ENCODE measurements around the gene MYH2. TPM values are rescaled to one million over a fixed set of nuclear protein-coding genes. Genes with fewer than 3 reads are reported as not detected.
A peak's percentile ranks its signal among the peaks of the same experiment; 100 is the strongest.

MYH2 gene
- total and polyA plus RNA-seq, 2 of the 4 experiments (the other 2 are of a cell fraction), result not detected

DNA sequence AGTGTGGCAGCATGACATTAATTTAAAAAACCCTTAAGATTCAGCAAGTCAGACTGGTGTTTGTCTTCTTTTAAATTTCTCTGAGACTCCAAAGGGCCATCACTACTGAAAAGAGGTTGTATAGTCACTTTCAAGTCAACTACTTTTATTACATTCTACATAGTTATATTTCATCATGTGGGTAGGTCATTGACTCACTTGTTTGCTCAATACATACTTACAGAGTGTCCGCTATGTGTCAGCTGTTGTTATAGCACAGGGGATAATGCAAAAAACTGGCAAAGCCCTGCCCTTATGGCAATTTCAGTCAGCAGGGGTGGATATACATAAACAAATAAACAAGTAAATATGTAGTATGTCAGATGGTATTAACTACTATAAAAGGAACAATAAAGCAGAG is 77.6 kb downstream of the MYH2 start:
- POLR2A ChIA-PET (ENCODE audit: unreplicated experiment), result no interaction called here
- H2AK5ac ChIP-seq (ENCODE audit: low read depth, low read length), result no peak overlapping the region

More for the DNA sequence above, 77.6 kb downstream of the MYH2 start:
- Histone ChIP-seq H3K56ac (ENCODE audit: extremely low read depth, insufficient read depth, low read length) (no peak overlapping the region), H3K18ac (ENCODE audit: low read depth, low read length) (no peak overlapping the region), H3K27ac (ENCODE audit: insufficient read depth, low read length) (no peak overlapping the region), H3K9ac (ENCODE audit: low read depth, low read length) (no peak overlapping the region), H4K20me1 (ENCODE audit: insufficient read depth, low read length) (no peaks in the 10 kb centered on the region), H3K4me2 (ENCODE audit: low read depth, low read length) (no peak overlapping the region), H2AFZ (replicated peaks; ENCODE audit: low read length, poor library complexity) (no peak overlapping the region), H4K91ac (ENCODE audit: insufficient read depth, low read depth, low read length) (no peak overlapping the region), H3K27me3 (ENCODE audit: control insufficient read depth, insufficient read depth, low read length) (no peaks in the 10 kb centered on the region), H4K5ac (ENCODE audit: low read depth, low read length) (no peak overlapping the region), H3K9me1 (ENCODE audit: insufficient read depth, low read length) (no peaks in the 10 kb centered on the region), H3K9me3 (ENCODE audit: control insufficient read depth, insufficient read depth, low read length) (no peaks in the 10 kb centered on the region), H3K4ac (ENCODE audit: low read depth, low read length) (no peak overlapping the region), H3K4me1 (ENCODE audit: control insufficient read depth, insufficient read depth, low read length) (no peaks in the 10 kb centered on the region), H3K14ac (replicated peaks; ENCODE audit: low read depth, low read length) (no peak overlapping the region), H2AK9ac (replicated peaks; ENCODE audit: low read depth, low read length, poor library complexity) (no peak overlapping the region), H3K4me3 (ENCODE audit: insufficient read depth, low read depth, low read length) (no peak overlapping the region), H2BK20ac (ENCODE audit: low read depth, low read length) (no peak overlapping the region), H2BK15ac (ENCODE audit: low read depth, low read length) (no peak overlapping the region), H3K79me1 (ENCODE audit: low read depth in 1 of 2, low read length in 2 of 2) (no peaks in the 10 kb centered on the region), H3K36me3 (ENCODE audit: control insufficient read depth, insufficient read depth, low read length) (no peaks in the 10 kb centered on the region), H2BK120ac (ENCODE audit: low read depth, low read length) (no peak overlapping the region), H3K23ac (ENCODE audit: low read depth, low read length) (no peak overlapping the region), H4K8ac (ENCODE audit: low read depth in 2 of 2, low read length in 2 of 2) (no peak overlapping the region), H2BK5ac (ENCODE audit: low read depth, low read length, poor library complexity, severe bottlenecking) (no peak overlapping the region)
- dilution Hi-C loops (cut with HindIII; ENCODE audit: low sequenced_read_pairs, unreplicated experiment) (no loop called here), in situ Hi-C loops (cut with MboI; ENCODE audit: low sequenced_read_pairs) (no loop called here), intact Hi-C loops (cut with micrococcal nuclease) (no loop called here)
- no CpG with 5 or more reads among the region's 1 CpG for WGBS, 2 experiments (ENCODE audit: extremely low coverage in 2 of 2, insufficient read length in 1 of 2)
- peak; percentile 3 for DNase-seq
- BruUV-seq (replicated peaks), result no TSS peak
- TF ChIP-seq BHLHE40 (IDR thresholded peaks at IDR 0.05; ENCODE audit: low read depth, low read length) (no peak), NFE2L2 (IDR thresholded peaks at IDR 0.05; ENCODE audit: low read depth, low read length) (no peak), MXI1 (IDR thresholded peaks at IDR 0.05; ENCODE audit: borderline replicate concordance, low read depth, low read length) (no peak), CHD1 (IDR thresholded peaks at IDR 0.05; ENCODE audit: low read depth, low read length) (no peak), SMC3 (IDR thresholded peaks at IDR 0.05; ENCODE audit: low read depth, low read length) (no peak), RAD21 (IDR thresholded peaks at IDR 0.05; ENCODE audit: low read length) (no peak), RCOR1 (IDR thresholded peaks at IDR 0.05; ENCODE audit: insufficient replicate concordance, low read length) (no peak)
- TF ChIP-seq, protein P1, sequence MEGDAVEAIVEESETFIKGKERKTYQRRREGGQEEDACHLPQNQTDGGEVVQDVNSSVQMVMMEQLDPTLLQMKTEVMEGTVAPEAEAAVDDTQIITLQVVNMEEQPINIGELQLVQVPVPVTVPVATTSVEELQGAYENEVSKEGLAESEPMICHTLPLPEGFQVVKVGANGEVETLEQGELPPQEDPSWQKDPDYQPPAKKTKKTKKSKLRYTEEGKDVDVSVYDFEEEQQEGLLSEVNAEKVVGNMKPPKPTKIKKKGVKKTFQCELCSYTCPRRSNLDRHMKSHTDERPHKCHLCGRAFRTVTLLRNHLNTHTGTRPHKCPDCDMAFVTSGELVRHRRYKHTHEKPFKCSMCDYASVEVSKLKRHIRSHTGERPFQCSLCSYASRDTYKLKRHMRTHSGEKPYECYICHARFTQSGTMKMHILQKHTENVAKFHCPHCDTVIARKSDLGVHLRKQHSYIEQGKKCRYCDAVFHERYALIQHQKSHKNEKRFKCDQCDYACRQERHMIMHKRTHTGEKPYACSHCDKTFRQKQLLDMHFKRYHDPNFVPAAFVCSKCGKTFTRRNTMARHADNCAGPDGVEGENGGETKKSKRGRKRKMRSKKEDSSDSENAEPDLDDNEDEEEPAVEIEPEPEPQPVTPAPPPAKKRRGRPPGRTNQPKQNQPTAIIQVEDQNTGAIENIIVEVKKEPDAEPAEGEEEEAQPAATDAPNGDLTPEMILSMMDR (conservative IDR thresholded peaks at IDR 0.05; ENCODE audit: low read depth, low read length), result no peak
- TF ChIP-seq, protein P2, sequence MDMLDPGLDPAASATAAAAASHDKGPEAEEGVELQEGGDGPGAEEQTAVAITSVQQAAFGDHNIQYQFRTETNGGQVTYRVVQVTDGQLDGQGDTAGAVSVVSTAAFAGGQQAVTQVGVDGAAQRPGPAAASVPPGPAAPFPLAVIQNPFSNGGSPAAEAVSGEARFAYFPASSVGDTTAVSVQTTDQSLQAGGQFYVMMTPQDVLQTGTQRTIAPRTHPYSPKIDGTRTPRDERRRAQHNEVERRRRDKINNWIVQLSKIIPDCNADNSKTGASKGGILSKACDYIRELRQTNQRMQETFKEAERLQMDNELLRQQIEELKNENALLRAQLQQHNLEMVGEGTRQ (IDR thresholded peaks at IDR 0.05; ENCODE audit: low read depth, low read length), result no peak
- ATAC-seq (ENCODE audit: low read depth), result no peak
- CTCF ChIA-PET, result no interaction called here
